GM18861 (cell line): ENCODE data around the gene GABARAPL1.
A peak's percentile ranks its signal among the peaks of the same experiment; 100 is the strongest.
"Not testable (repeated sequence)": the region's sequence is repeated elsewhere in the genome, so short reads cannot be mapped to it uniquely, and the experiment has no call there.

ENCODE experiments used
- ATAC-seq: cut with Tn5 transposase; IDR thresholded peaks from one replicate; pipeline ENCODE4 v1.9.1; 2021; ENCODE audit not compliant: unreplicated experiment

Gene GABARAPL1

GRCh38 chr12:10212739-10213131 lies at the start of gene GABARAPL1:
Gene GABARAPL1, plus strand, starts transcription at chr12:10212877. Its CDS starts 253 bp downstream, at chr12:10213130.
- ATAC-seq: peak; percentile 32

GRCh38 chr12:10163084-10163483 lies 49.6 kb upstream of the GABARAPL1 start:
- no peak for ATAC-seq

- no peak for ATAC-seq
These were observed 47.3 kb upstream of the GABARAPL1 start for GRCh38 chr12:10165421-10165820.

GRCh38 chr12:10167599-10167998 lies 45.1 kb upstream of the GABARAPL1 start:
- ATAC-seq: no peak

GRCh38 chr12:10169104-10169503 lies 43.6 kb upstream of the GABARAPL1 start:
- no peak for ATAC-seq

- peak; percentile 79 for ATAC-seq
These were observed 42.5 kb upstream of the GABARAPL1 start for GRCh38 chr12:10170216-10170615.

GRCh38 chr12:10171973-10172728 lies 40.5 kb upstream of the GABARAPL1 start, which contains the start of gene OLR1:
Gene OLR1, minus strand, starts transcription at chr12:10172132. Its CDS starts 55 bp downstream, at chr12:10172077.
- ATAC-seq: no peak

GRCh38 chr12:10174986-10175614 lies 37.6 kb upstream of the GABARAPL1 start:
- ATAC-seq: no peak

- no peak for ATAC-seq
These were observed 36.6 kb upstream of the GABARAPL1 start for GRCh38 chr12:10175846-10176636.

GRCh38 chr12:10178821-10179220 lies 33.9 kb upstream of the GABARAPL1 start, which contains the start of gene TMEM52B:
Gene TMEM52B, plus strand, starts transcription at chr12:10179032. Its CDS starts 543 bp downstream, at chr12:10179575.
- ATAC-seq: no peak

GRCh38 chr12:10179776-10180181 lies 32.9 kb upstream of the GABARAPL1 start:
- no peak for ATAC-seq

GRCh38 chr12:10182354-10183049 lies 30.2 kb upstream of the GABARAPL1 start:
- ATAC-seq: no peak

GRCh38 chr12:10184261-10184843 lies 28.3 kb upstream of the GABARAPL1 start:
- ATAC-seq: no peak

- ATAC-seq: no peak
These were observed 26.4 kb upstream of the GABARAPL1 start for GRCh38 chr12:10186299-10186698.

- ATAC-seq: not testable (repeated sequence)
These were observed 25.7 kb upstream of the GABARAPL1 start for GRCh38 chr12:10186958-10187357.

GRCh38 chr12:10189653-10190052 lies 23.0 kb upstream of the GABARAPL1 start:
- ATAC-seq: no peak

GRCh38 chr12:10190558-10191388 lies 21.9 kb upstream of the GABARAPL1 start:
- peak; percentile 89 for ATAC-seq

GRCh38 chr12:10191865-10192264 lies 20.8 kb upstream of the GABARAPL1 start:
- ATAC-seq: no peak

- ATAC-seq: no peak
These were observed 18.5 kb upstream of the GABARAPL1 start for GRCh38 chr12:10194160-10194670.
